ENCODE data around the gene SERGEF. TPM values are rescaled to one million over a fixed set of nuclear protein-coding genes. Genes with fewer than 3 reads are reported as not detected.

Gene SERGEF
- 20.3 TPM for polyA plus RNA-seq (2013, experiment 1 of 2; ENCODE audit: insufficient read length)
- polyA plus RNA-seq (2013, experiment 2 of 2; ENCODE audit: insufficient read length) = 18.9 TPM

DNA sequence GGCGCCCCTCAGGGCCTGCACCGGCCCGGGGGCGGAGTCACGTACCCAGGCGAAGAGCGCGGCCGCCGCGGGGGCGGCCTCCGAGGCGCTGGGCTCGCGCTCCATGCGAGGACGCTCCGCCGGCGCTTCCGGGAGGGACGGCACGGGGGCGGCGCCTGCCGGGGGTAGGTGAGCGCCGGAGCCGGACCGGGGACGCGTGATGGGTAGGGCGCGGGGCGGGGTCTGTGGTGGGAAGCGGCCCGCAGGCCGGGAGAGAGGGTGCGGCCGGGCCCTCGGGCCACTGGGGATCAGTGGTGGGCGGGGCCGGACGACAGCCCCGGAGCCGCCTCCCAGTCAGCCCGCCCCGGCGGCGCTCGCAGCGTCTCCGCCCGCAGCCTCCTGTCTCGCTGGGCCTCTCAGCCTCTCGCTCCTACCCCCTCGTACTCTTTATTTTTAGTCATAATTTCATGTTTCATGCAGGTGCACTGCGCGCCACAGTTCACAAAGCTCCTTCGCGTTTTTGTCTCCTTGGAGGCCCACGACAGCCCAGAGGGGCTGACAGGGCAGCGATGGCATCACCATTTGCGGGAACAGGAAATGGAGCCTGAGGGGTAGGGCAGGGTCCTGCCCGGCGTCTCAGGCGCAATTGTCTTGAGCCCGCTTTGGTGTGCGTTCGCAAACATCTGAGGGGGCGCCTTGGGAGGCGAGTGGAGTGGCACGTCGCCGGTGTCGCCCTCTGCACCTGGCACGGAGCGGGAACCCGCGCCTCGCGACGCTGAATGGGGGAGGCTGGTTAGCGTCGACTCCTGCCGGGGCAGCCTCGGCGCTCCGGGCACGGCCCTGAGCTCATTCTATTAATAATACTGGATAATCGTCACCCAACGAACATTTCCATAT lies at the start of gene SERGEF:
Gene SERGEF, minus strand, starts transcription at position 142 of the 876 bp plus-strand sequence. Its CDS starts 37 bp downstream, at position 105.
- peak; percentile 90 for DNase-seq

DNA sequence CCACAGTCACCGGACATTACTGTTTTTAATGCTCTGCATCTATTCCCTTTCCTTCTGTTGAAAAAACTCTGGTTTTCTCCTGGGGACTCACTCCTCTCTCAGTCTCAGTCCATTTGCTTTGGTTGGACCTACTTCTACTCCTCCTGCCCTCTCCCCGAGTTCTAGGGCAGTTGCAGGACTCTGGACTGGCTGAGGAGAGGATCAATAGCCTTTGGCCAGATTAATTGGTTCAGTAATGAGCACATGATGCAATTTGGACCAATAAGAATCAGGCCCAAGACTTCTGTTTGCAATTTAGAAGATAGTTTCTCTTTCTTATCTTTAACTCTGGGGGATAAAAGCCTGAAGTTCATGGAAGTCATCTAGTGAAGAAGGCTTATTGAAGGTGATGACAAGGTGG lies 48.5 kb upstream of the SERGEF start:
- no peak for DNase-seq

DNA sequence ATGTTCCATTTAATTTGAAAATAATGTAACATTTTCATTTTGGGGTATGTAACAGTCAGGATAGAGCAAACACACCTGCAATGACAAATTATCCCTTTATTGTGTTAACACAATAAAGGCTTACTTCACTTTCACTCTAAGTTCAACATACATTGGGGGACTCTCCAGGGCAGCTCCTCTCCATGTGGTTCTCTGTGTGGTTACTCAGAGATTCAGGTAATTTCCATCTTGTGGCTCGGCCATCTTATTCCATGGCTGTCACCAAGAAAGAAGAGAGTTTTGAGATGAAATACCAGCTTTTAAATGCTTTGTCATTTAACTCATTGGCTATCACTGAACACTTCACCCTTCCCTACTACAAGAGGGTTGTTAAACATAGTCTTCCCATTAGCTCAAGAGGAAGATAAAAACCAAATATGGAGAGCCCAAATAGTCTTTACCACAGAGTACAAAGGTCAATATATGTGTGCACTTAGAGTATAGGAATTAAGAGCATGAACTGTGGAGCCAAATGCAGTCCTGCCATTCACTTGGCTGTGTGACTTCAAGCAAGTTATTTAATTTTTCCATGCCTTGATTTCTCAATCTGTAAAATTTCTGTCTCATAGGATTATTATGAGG lies 43.8 kb upstream of the SERGEF start:
- no peak for DNase-seq

DNA sequence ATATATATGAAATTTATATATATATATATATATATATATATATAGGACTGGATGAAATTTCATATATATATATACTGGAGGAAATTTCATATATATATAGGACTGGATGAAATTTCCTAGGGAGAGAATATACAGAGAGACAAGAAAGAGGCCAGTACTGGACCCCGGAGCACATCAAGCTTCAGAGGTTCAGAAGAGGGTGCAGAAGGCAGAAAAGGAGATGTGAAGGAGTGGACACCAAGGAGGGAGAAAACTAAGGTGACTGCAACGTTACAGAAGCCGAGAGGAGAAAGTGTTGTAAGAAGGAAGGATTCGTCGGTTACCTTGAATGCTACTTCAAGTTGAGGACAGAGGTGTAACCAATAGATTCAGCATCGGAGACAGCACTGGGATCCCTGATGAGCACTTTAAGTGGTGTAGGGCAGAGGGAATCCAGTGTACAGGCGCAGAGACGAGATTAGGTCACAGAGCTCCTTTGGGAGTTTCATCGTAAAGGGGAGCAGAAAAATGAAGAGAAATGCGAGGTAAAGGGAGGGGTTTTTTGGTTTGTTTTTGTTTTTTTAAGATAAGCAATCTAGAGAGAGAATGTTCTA lies 41.8 kb upstream of the SERGEF start:
- no peak for DNase-seq

DNA sequence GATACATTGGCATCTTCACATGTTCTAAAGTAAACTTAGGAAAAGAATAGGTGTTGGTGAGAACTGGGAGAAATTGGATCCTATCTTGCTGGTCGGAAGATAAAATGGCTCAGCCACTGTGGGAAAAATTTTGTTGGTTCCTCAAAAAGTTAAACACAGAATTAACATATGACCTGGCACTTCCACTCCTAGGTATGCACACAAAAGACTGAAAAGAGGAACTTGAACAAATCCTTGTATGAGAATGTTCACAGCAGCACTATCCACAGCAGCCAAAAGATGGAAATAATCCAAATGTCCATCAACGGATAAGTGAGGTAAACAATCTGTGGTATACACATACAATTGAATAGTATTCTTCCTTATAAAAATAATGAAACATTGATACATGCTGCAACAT lies 38.0 kb upstream of the SERGEF start:
- no peak for DNase-seq

DNA sequence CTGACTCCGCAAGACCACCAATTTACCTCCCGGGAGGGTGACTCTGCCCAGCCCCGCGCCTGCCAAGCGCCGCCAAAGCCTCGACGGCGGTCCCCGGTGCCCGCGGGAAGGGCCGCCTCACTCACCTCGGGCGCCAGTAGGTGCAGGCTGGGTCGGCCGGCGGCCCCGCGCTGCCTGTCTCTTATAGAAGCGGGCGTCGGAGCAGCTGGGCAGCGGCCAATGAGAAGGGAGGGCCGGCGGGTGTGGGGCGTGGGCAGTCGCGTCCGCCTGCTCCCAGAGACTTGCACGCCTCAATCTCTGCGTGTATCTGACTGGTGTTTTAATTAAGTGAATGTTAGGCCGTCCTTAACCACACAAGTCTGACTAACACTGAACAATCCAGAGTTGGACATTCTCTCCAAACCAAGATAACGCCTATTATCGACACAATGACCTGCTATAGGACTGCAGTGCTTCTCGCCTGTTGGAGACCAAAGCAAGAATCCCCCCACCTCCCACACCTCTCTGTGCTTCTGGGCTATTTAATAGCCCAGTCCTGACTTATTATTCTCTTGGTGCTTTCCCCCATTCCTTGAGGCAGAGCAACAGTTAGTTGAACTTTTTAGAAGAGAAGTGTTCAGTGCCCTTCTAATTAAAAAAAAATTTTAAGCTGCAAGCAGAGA lies 33.4 kb upstream of the SERGEF start, which contains the start of gene TPH1:
Gene TPH1, minus strand, starts transcription at position 154 of the 662 bp plus-strand sequence. CDS start 5,507 bp downstream, outside the sequence.
- peak; percentile 8 for DNase-seq

DNA sequence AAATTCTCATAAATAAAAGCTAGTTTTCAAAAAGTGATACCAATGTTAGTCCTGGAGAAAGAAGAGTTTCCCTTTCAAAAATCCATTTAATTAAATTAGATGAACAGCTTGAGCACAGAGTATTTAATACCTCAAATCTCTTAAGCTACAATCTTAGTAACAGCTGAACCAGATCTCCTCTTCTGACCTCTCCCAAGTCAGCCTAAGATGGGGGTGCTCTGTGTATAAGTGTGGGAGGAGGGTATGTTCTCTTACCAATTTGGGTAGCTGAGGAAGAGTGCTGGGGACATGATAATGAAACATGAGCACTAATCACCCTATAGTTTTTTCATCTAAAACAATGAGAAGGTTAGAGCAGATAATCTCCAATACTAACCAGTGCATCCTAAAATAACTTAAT lies 23.6 kb upstream of the SERGEF start:
- DNase-seq = no peak

DNA sequence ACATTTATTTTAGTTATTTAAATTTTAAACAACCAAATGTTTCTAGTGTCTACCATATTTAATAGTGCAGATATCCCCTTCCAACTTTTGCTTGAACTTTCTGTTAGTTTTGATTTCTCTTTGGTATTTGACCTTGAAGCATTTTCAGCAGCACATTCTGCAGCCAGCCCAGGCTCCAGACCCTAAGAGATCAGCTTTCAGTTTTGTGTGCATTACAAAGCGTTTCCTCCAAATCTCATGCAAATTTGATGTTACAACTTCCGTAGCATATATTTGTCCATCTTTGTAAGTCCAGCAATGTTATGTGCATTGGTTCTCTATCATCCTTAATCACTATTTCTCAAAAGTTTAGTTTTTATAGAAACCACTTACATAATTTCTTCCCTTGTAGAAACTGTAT lies 14.6 kb upstream of the SERGEF start:
- no peak for DNase-seq

DNA sequence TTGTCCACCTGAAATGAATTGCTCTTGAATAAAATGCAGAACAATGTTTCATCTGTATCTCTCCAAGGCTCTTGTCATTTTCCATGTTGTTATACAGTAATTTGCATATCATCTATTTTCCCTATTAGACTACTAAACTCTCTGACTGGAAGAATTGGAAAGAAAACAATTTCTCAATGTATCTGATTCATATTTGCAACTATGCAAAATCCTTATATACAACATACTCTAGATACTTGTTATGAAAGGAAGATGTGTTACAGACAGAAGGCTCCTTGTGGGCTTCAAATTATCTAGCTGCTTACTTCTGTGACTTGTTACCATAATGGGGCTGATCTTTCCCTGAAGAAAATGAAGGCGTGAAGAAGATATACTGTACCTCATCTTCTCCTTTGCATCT lies 9.6 kb upstream of the SERGEF start:
- no peak for DNase-seq

DNA sequence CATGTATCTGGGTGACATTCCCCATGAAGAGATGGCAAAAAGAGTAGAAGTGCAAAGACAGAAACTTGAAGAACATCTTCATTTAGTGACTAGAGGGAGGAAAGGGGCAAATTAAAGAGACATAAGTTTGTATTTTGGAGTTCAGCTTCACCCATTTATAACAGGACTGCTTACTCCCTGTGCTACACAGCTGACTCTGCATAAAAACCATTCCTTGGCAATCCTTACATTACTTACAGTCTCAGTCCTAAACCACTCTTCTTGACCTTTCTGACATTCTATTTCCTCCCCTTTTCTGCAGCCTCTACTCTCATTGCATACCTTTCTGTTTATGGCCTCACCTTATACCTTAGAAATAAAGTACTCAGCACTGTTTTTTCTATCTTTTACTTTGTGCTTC lies 6.8 kb upstream of the SERGEF start:
- no peak for DNase-seq

DNA sequence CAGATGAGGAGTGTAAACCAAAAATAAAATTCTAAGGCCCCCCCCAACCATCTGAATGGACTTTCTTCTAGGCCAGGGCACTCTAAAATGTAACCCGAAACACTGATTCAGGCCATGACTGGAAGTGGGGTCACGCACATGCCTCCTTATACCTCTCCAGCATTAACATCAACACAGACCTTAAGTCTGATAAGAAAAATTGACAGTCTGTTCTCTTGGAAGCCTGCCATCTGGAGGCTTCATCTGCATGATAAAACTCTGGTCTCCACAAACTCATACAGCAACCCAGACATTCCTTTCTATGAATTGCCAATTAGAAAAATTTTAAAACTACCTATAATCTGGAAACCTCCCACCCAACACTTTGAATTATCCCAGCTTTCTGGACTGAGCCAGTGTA lies 3.9 kb upstream of the SERGEF start:
- DNase-seq = no peak

DNA sequence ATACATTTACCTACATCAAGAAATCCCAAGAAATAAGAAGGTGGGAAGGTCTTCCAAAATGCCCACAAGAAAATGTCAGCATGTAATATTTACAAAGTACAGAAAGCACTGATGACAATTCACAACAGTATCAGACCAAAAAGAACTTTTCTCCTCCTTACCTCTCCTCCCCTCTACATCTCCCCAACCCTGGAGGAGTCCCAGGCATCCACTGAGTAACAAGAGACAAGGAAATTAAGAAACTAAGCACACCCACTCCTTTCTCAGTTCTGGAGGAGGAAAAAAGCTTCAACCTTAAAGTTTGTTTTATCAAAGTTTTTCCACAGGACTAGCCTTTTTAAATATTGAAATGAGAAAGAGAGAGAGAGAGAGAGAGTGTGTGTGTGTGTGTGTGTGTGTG lies 2.0 kb upstream of the SERGEF start:
- no peak for DNase-seq

DNA sequence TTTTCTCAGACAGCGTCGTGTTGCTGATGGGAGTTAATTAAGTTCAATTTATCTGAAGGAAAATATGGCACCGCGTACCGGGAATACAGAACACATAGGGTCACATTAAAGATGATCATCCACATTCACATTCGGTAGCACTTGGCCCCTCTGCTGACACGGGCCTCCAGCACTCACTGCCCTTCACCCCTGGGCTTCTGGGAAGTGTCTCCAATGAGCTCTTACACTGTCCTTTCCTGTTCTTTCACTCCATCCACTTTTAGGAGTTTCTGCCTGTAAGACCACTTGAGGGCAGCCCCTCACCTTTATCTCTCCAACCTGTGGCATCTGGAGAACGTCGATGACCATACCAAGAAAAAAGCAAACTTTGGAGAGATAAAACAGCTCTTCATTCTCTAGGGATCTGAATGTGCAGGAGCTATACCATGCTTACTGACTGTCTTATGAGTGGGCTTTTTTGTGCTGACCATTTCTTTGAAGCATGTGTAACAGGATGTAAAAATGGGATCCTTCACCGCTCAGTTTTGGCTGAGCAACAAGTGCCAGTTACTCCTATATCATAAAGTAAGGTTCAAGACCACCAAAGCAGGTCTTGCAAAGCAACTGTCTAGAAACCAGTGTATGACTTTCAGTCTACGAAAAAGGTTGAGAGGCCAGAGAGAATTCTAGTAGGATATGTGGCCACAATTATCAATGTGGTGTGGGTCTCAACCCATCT lies 1.1 kb upstream of the SERGEF start:
- no peak for DNase-seq

DNA sequence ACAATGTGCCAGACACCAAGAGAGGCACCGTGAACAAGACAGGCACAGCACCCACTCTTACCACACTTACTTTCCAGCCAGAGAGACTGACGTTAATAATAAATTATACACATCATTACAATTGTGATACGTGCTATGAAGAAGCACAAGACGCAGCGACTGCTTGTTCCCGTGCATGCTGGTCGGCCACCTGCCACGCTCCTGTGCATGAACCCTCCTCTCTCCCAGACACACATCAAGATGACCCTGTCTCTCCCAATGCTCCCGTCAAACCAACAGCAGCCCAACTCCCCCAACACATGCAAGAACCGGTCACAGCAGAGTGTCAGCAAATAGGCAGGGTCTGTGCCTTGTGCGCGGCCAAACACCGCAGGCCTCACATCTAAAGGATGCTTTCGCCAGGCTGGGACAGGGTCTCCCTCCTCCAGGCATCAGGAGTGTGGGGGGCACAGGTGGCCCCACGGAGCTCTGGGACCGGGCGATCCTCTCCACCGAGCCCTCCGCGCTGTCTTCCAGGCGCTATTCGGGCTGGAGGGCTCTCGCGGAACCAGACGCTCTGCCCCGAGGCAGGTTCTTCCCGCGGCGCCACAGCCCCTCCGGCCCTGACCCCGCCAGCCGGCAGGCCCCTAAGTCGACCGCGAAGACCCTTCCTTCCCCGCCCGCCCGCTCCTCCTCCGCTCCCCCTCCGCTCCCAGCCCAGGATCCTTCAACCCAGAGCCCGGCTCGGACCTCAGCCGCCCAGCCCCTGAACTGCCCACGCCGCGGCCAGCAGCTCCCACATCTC lies 533 bp downstream of the SERGEF start:
- DNase-seq = no peak

DNA sequence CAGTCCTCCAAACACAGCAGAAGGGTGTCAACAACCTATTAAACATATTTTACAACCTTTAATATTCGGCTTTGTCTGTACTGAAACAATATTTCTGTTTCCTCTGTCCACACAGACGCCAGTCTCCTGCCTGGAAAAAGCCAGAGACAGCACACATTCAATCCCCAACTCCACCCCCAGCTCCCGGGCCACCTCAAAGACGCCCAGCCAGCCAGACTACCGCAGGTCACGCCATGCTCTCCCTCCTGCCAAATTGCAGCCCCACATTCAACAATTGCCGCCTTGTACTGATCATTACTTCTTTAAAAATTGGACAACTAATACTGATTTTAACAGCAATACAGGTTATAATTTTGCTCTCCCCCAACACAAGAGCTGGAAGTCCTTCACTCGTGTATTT lies 1.2 kb downstream of the SERGEF start:
- no peak for DNase-seq

DNA sequence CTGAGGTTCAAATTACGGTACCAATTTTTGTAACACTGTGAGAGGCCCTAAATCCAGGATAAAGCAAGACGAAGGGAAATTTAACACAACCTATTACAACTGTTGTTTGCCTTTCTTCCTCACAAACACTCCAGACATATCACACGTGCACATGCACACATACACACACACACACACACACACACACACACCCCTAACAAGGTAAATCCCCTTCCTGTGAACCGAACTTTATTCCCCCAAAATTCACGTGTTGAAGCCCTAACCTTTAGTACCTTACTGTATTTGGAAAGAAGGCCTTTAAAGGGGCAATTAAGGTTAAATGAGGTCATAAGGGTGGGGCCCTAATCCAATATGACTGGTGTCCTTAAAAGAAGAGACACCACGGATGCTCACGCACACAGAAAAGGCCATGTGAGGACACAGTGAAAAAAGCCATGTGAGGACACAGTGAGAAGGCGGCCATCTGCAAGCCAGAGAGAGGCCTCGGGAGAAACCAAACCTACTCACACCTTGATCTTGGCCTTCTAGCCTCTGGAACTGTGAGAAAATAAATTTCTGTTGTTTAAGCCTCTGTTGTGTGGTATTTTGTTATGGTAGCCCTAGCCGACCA lies 1.8 kb downstream of the SERGEF start:
- DNase-seq = no peak

DNA sequence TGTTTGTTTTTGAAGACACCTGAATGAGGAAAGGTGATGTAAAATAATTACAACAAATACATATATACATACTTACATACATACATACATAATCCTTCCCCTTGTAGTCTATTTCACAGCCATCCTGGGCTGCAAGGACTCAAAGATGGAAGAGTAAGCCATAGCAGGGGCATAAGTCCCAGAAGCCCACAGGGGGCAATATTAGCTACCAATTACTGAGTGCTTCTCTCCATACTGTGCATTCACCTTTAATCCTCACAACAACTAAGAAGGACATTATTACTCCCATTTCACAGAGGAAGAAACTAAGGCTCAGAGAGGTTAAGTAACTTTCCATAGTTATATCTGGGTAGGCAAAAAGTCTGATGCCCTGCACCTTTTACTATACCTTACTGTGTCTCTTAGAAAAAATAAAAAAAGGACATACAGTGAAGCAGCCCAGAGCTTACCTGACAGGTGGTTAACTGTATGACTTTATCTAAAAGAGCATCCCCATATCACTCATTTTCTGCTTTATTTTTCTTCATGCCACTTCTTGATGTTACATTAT lies 2.7 kb downstream of the SERGEF start:
- DNase-seq = no peak

DNA sequence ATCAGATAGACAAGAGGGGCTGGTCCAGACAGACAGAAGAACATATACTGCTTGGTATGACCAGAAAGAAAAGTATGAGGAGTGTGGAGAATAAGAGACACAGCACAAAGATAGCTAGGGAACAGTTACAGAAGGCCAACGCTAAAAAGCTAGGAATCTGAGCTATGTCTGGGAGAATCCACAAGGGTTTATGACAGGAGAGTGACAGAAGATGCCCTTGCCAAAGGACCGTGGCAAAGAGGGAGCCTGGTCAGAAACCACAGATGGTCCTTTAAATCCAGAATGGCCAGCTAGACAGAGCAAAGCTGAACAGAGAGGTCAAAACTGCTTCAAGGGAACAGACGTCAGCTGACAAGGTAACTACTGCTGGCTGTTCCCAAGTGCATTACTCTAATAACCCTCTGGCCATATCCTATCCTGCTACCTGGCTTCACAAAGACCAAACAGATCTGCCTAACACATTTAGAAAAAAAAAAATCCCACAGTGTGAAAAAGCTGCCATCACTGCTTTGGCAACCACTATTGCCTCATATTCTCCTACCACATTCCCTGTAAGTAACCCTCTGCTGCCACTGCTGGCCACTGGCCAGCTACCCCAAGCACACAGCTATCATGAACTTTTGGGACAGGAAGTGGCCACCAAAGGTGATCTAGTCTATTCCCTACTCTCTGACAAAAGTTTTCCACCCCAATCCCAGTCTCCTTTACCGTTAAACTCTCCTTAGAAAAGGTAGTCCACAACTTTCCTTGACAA lies 7.3 kb downstream of the SERGEF start:
- no peak for DNase-seq

DNA sequence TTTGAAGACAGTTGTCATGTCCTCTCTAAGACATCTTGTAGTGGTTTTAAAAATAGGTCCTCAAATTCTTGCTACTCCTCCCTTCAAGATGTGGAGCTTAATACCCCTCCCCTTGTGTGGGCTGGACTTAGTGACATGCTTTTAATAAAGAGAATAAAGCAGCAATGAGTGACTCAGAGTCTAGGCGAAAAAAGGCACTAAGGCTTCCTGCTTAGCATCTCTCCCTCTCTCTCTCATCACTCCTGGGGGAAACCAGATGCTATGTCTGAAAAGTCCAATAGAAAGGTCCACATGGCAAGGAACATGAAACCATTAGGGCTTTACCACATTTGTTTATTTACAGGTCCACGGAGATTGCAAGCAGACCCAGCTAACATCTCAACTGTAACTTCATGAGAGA lies 11.7 kb downstream of the SERGEF start:
- no peak for DNase-seq

DNA sequence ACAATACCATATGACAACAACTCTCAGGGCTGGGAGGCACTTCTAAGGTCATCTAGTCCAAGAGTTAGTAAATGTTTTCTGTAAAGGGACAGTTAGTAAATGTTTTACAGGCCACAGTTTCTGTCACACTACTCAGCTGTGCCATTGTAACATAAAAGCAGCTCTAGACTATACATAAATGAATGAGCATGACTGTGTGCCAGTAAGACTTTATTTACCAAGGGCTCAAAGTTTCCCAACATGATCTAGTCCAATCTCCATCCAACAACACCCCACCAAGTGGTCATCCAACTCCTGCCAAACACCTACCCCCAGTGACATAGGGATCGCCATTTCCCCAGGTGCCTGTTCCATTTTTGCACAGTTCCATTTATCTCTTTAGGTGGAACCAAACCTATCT lies 12.1 kb downstream of the SERGEF start:
- DNase-seq = no peak
